Osteoblast (primary cell): ENCODE results near the gene ACTN3. TPM values are rescaled to one million over a fixed set of nuclear protein-coding genes. Genes with fewer than 3 reads are reported as not detected.
A peak's percentile ranks its signal among the peaks of the same experiment; 100 is the strongest.

Experiments
- DNase-seq: peaks from one replicate; pipeline ENCODE4 v3.0.0; 2011; ENCODE audit warnings: low spot score, mixed read lengths; ENCODE audit not compliant: insufficient read length; ENCODE audit errors: missing footprints
- H2AFZ ChIP-seq: 2 replicates; pipeline ENCODE4 v1.6.0; 2011; ENCODE audit warnings: mild to moderate bottlenecking, low read length
- H3K27ac ChIP-seq: 2 replicates; pipeline ENCODE4 v1.5.1; 2011; ENCODE audit warnings: mild to moderate bottlenecking, low read depth, low read length, moderate library complexity
- H3K27me3 ChIP-seq: 2 replicates; pipeline ENCODE4 v1.6.0; 2012; ENCODE audit warnings: mild to moderate bottlenecking, control low read depth, inconsistent platforms, low read length, moderate library complexity; ENCODE audit not compliant: insufficient read depth
- H3K36me3 ChIP-seq: 2 replicates; pipeline ENCODE4 v1.5.1; 2011; ENCODE audit warnings: mild to moderate bottlenecking, low read length, control low read depth, moderate library complexity; ENCODE audit not compliant: insufficient read depth
- H3K4me1 ChIP-seq: 2 replicates; pipeline ENCODE4 v1.5.1; 2011; ENCODE audit warnings: mild to moderate bottlenecking, low read length, control low read depth, moderate library complexity; ENCODE audit not compliant: insufficient read depth
- H3K4me2 ChIP-seq: 2 replicates; pipeline ENCODE4 v1.6.0; 2011; ENCODE audit warnings: mild to moderate bottlenecking, low read length; ENCODE audit not compliant: insufficient read depth
- H3K4me3 ChIP-seq: fragments of 200-600 bp; sonication (generic); 3 replicates; pipeline ENCODE4 v1.5.1; 2012; ENCODE audit warnings: mild to moderate bottlenecking, low read length, inconsistent platforms; ENCODE audit not compliant: insufficient read depth
- H3K79me2 ChIP-seq: 2 replicates; pipeline ENCODE4 v1.6.0; 2012; ENCODE audit warnings: mild to moderate bottlenecking, low read length, control low read depth, inconsistent platforms; ENCODE audit not compliant: insufficient read depth
- H3K9me3 ChIP-seq: 2 replicates; pipeline ENCODE4 v1.5.1; 2011; ENCODE audit warnings: low read depth, low read length, control low read depth
- H4K20me1 ChIP-seq: 2 replicates; pipeline ENCODE4 v1.6.0; 2012; ENCODE audit warnings: mild to moderate bottlenecking, low read length, control low read depth; ENCODE audit not compliant: insufficient read depth
- CTCF ChIP-seq: IDR thresholded peaks from 2 replicates; pipeline ENCODE4 v1.5.1; 2011; ENCODE audit warnings: mild to moderate bottlenecking, low read depth, low read length, moderate library complexity; ENCODE audit errors: extremely low read depth
- total RNA-seq: library from RNA; depleted of rRNA; stranded (reverse); fragments of >200 nt; gene quantifications from 2 replicates; pipeline ENCODE4 v1.2.3, GENCODE V29; 2012

ACTN3 gene
- total RNA-seq, 1 donor: under 0.01 TPM

GRCh38 chr11:66559142-66559865 lies 12.6 kb downstream of the ACTN3 start:
- peak; percentile 83 for DNase-seq

GRCh38 chr11:66559866-66560676 lies 13.4 kb downstream of the ACTN3 start:
- Histone ChIP-seq H3K27me3 (peaks cover 41% of the 10 kb centered on the region), H3K4me3 (no peak overlapping the region), H3K9me3 (no peaks in the 10 kb centered on the region), H4K20me1 (no peaks in the 10 kb centered on the region), H3K27ac (no peak overlapping the region), H3K4me2 (no peak overlapping the region), H3K4me1 (no peaks in the 10 kb centered on the region), H2AFZ (no peak overlapping the region), H3K36me3 (no peaks in the 10 kb centered on the region), H3K79me2 (no peaks in the 10 kb centered on the region)
- DNase-seq: peak; percentile 83
- no peak for TF ChIP-seq CTCF

More at GRCh38 chr11:66559142-66559865, 12.6 kb downstream of the ACTN3 start:
- Histone ChIP-seq H3K9me3 (no peaks in the 10 kb centered on the region), H3K79me2 (no peaks in the 10 kb centered on the region), H3K4me3 (no peak overlapping the region), H3K27ac (no peak overlapping the region), H3K36me3 (no peaks in the 10 kb centered on the region), H3K4me1 (no peaks in the 10 kb centered on the region), H3K27me3 (peaks cover 41% of the 10 kb centered on the region), H4K20me1 (no peaks in the 10 kb centered on the region), H3K4me2 (no peak overlapping the region), H2AFZ (no peak overlapping the region)
- TF ChIP-seq CTCF: no peak

GRCh38 chr11:66561178-66561974 lies 14.7 kb downstream of the ACTN3 start:
- H3K4me1 ChIP-seq: no peaks in the 10 kb centered on the region
- no peaks in the 10 kb centered on the region for H3K79me2 ChIP-seq
- TF ChIP-seq CTCF: no peak
- H4K20me1 ChIP-seq: no peaks in the 10 kb centered on the region
- peak; percentile 87 for DNase-seq
- no peaks in the 10 kb centered on the region for H3K36me3 ChIP-seq
- peaks cover 31% of the 10 kb centered on the region for H3K27me3 ChIP-seq
- H3K4me3 ChIP-seq: no peak overlapping the region
- H3K27ac ChIP-seq: no peak overlapping the region
- no peak overlapping the region for H3K4me2 ChIP-seq
- no peak overlapping the region for H2AFZ ChIP-seq
- no peaks in the 10 kb centered on the region for H3K9me3 ChIP-seq
